NCI-H128 (cell line): ENCODE measurements around the gene SRGAP1.
"Not testable (repeated sequence)": the region's sequence is repeated elsewhere in the genome, so short reads cannot be mapped to it uniquely, and the experiment has no call there.

ENCODE experiments used
- DNase-seq: peaks from one replicate; lab custom pipeline; 2025; ENCODE audit not compliant: unreplicated experiment; lab: John Stamatoyannopoulos, UW

The SRGAP1 gene

GRCh38 chr12:64001439-64001838 lies 156.9 kb downstream of the SRGAP1 start:
- DNase-seq = no peak

- no peak for DNase-seq
These were observed 160.1 kb downstream of the SRGAP1 start for GRCh38 chr12:64004641-64005040.

DNA sequence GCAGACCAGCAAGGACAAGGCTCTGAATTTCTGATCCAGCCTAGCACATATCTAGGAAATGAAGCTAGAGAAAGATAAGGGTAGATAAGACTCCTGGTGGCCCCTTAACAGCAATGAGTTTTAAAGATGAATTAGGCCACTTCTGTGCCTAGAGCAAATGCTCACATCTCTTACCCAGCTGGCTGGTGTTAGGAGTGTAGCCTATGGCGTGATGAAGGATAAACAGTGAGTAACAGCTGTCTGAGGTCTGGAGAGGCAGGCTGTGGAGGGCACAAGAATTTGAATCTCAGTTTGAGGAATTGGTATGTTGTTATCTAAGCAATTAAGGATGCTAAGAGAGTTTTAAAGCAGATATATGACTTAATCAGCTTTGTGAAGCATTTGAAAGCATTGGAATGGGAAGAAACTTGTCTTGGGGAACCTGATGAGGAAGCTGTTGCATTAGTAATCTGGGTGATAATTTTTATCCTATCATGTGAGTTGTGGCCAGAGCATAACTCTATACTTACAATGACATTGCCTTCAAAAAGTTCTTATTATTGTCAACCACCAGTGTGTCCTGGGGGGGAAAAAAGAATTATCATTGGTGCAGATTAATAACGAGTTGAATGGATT lies 161.8 kb downstream of the SRGAP1 start:
- no peak for DNase-seq

- no peak for DNase-seq
These were observed 163.4 kb downstream of the SRGAP1 start for GRCh38 chr12:64007853-64008252.

GRCh38 chr12:64008596-64008995 lies 164.1 kb downstream of the SRGAP1 start:
- no peak for DNase-seq

DNA sequence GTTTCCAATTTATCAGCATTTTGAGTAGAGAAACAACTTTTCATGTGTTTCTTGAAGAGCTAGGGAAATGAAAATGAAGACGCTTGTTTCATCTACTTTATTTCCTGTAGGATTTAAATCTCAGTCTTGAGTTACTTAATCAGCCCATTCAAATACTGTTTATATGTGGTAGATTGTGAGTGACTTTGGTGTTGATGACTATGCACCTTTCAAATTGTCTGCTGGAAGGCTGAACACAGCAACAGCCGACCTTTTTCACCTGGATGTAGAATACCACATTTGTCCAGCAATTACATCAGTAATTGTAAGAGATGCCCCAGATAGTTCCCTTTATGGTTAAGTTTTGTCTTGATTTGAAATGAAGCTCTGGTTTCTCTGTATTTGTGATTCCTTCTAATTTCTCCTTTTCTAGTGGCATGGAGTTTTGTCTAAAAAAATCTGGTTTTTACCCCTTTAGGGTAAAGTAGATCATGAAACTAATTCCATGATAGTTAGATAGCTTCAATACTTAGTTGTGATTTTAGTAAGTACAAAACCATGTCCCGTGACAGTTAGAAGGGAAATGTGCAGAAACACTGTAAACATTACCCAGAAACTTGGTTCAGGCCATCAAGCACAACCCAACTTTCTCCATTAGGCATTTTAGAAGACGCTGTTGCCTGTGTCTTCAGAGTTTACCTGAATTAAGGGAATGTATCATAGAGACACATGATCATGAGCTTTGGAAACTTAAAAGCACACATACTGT lies 165.0 kb downstream of the SRGAP1 start:
- DNase-seq = no peak

DNA sequence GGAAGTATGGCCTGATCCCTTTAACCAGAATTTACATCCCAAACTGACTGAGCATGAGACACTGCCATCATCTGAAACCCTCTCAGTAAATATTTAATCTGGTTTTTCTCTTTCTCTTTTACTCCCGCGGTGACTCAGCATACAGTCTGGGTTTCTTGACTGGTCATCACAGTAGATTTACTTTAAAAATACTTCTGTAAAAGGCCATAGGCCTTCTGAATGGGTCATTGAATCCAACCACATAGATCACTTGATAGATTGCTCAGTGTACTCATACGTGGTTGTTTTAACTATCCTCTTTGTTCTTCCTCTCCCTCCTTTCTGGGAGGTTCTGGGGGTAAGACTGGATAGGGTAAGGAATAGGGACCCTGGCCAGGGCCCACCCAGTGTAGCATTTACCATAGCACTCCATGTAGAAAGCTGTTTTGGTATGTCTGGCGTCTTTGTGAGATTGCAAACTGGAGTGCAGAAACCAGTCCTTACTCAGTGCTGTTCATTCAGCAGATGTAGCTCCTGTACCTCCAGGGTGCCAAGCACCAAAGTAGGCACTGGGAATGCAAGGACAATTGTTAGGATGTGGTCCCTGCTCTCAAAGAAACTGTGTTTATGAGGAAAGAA lies 165.7 kb downstream of the SRGAP1 start:
- DNase-seq = no peak

DNA sequence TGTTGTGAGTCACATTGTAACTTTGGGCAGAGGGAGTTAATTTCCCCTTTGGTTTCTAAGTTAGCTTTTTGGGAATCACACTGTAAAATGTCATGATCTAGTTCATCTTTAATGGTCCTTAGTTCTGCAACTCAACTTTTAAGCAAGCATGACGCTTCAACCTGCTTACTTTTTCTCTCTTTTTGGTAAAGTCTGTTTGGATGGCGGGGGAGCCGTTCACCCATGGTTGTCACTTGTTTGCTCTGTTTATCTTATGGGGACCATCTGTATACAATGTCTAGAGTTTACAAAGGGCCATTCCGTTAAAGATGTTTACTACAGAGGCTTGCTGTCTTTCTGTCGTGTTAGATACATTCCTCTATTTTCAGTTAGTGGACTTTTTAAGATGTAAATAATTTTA lies 172.0 kb downstream of the SRGAP1 start:
- DNase-seq = no peak

DNA sequence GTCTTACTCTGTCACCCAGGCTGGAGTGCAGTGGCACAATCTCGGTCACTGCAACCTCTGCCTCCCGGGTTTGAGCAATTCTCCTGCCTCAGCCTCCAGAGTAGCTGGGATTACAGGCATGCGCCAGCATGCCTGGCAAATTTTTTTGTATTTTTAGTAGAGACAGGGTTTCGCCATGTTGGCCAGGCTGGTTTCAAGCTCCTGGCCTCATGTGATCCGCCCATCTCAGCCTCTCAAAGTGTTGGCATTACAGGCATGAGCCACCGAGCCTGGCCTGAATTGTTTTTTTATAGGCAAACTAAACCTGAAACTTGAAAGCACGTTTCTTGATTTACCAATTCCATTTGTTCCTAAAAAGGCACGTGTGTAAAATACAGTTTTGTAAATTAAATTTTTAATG lies 173.6 kb downstream of the SRGAP1 start:
- DNase-seq = not testable (repeated sequence)

DNA sequence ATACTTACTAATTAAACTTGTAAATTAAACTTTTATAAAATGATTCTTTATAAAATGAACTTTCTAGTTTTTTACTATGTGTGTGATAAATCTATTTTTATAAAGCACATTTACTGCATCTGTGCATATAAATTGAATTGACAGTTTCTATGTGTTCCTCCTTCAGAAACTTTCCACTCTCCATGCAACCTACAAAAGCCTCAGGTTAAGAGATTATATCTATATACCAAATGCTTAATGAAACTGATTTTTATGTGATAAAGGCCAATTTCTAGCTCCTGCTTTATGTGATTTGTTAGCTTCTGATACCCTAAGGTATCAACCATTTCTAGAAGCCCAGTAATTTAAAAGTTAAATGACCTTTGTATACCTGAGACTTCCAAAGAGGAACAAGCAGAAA lies 174.0 kb downstream of the SRGAP1 start:
- DNase-seq = no peak

DNA sequence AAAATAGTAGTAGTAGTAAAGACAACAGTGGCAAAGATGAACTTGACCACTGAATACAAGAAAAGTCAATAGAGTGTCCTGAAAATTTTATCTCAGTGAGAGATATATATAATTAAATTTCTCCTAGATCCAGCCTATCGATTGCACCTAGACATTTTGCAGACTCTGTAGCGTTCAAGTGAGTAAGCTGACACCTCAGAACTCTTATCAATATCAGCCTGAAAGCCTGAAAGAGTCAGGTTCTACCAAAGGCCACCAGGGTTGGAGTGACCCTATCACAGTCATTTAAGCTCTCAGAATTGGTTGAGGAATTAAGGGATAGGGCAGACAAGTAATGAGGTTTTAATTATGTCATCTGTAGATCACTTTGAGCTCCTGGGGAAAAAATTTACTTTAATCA lies 174.6 kb downstream of the SRGAP1 start:
- DNase-seq = no peak

DNA sequence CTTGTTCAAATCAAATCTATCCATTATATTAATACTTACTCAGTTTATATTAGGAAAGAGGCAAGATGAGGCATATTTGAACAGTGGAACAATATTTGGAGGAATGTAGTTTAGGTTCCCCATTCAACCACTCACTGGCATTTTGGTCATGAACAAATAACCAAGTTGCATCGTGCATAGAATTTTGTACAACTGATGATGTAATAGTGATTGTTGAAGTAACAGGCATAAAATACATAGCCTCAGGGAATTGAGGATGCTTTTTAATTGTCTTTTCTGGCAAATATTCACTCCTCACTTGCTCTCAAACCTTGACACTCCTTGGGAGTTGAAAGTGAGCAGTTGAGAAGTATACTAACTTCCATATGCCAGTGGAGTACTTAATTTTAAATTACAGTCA lies 175.2 kb downstream of the SRGAP1 start:
- no peak for DNase-seq

DNA sequence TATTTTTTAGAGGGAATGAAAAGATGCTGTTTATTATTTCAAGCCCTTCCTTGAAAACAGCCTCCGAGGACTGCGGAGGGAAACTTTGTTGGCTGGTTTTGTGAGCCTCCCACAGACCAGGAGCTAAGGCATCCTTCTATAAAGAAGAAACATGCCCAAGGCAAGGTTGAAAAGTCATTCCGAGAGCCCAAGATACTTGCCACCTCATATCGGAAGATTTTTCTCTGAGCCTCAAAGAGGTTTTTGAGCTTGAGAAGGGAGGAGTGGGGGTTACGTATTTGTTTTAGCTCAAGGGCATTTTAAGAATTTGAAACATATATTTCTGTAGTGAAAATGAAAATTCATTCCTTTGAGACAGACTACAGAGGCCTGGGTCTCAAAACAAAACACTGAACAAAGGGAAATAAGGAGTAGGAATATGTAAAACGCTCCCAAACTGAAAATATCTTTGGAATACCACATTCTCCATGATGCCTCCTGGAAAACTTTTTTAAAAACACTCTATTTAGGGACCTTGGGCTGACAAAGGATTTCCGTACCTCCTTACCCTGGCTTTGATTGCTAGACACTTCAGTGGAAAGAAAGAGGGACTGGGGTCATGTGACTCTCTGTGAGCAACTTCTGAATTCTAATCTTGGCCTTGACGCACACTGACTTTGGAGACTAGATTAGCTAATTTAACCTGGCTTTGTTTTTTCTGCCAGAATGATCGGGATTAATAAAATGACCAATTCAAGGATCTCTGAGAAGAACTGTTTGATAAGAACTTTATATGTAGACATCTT lies 180.9 kb downstream of the SRGAP1 start:
- no peak for DNase-seq

GRCh38 chr12:64027311-64027710 lies 182.8 kb downstream of the SRGAP1 start:
- DNase-seq = no peak

- DNase-seq = no peak
These were observed 184.0 kb downstream of the SRGAP1 start for GRCh38 chr12:64028541-64028940.

DNA sequence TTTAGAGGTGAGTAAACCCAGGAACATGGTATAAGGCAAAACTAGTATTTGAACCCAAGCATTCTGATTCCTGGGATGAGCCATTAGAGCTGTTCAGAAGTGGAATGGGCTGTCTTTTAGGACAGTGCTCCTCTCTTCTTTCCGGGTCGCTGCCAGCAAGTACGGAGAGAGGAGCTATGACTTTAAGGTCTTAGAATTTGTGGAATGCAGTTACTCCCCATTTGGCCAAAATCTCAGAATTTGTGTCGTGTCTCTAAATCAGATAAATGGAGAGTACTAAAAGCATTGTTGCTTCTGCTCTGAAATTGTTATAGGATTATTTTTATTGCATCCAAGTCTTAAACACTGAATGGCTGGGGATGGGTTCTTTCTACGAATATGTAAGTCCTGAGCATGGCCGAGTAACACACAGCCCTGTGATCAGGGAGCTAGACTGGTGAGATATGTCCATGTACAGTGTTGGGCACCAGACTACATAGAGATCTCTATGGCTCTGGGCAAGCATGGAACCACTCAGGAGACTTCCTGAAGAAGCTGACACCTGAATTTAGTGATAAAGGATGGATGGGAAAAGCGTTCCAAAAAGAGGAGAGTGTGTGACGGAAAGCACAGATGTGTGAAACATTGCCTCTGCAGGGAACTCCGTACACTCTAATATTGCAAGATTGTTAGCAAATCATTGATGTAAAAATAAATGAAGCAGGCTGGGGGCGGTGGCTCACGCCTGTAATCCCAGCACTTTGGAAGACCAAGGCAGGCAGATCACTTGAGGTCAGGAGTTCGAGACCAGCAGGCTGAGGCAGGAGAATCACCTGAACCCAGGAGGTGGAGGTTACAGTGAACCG lies 184.7 kb downstream of the SRGAP1 start:
- DNase-seq = no peak

- no peak for DNase-seq
These were observed 185.7 kb downstream of the SRGAP1 start for GRCh38 chr12:64030155-64030554.

- DNase-seq = not testable (repeated sequence)
These were observed 189.6 kb downstream of the SRGAP1 start for GRCh38 chr12:64034056-64034455.

DNA sequence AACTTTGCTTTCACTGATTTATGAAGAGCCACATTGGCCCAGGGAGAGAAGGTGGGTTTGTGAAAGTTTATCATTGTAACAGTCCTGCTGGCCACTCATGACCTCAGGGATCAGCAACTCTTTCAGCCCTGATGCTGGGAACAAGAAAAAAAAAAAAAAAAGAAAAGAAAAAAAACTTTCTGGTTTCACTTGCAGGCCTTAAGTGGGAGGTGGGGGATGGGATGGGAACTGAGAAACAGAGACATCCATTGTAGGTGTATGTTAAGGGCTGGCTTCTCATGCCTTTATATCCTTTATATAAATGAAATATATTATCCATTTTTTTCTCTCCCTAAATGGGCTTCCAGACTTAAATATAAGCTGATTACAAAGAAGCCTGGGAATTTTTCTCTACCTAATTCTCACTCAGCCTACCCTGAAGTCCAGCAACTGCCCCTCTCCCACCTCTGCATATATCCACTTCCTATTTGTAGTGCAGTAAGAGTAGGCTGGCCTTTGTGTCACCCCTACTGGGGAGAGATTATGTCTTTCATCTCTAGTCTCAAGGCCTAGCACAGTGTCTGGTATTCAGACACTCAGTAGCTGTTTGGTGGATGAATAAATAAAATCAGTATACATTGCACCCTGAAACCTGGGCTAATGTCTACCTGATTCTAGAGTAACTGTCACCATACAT lies 190.5 kb downstream of the SRGAP1 start:
- no peak for DNase-seq

DNA sequence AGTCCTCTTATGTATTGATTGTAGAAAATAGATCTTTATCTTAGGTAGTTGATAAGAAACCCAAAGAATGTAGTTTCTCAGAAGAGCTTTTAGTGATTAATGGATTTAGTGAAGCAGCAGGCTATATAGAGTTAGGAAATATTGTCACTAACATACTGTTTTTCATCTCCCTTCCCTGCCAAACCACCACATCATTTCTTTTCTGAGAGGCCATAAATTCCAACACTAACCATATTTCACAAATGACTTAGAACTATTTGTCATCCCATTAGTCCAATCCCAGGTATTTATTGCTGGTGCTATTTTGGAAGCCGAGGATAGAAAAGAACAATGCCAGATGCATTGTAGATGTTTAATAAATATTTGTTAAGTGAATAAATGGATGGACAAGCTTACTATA lies 191.9 kb downstream of the SRGAP1 start:
- DNase-seq = no peak
